Panc1 (cell line): ENCODE results near the gene SPATS2L. TPM values are rescaled to one million over a fixed set of nuclear protein-coding genes. Genes with fewer than 3 reads are reported as not detected.

ENCODE experiments used
- ATAC-seq: fragments of 200-7000 bp; cut with Tn5 transposase; 2 replicates; pipeline ENCODE4 v1.9.1; 2020; ENCODE audit warnings: mild to moderate bottlenecking, moderate library complexity
- BruUV-seq: library from RNA; stranded (reverse); fragments of 400-500 nt; replicated peaks from 2 replicates; lab custom pipeline; 2021; lab: Mats Ljungman, UMichigan
- CTCF ChIA-PET: fragments of 300-600 bp; sonication (Branson Sonifier 250); formaldehyde crosslinking; loops from one replicate; lab custom pipeline; 2022; ENCODE audit warnings: antibody characterized with exemption; lab: Charles Lee
- POLR2A ChIA-PET: fragments of 300-600 bp; sonication (Branson Sonifier 250); formaldehyde crosslinking; loops from one replicate; lab custom pipeline; 2022; ENCODE audit warnings: antibody characterized with exemption; lab: Charles Lee
- DNase-seq: peaks from one replicate; pipeline ENCODE4 v3.0.0-alpha.2; 2010; ENCODE audit warnings: low read depth, low spot score
- H3K27ac ChIP-seq: 2 replicates; pipeline ENCODE4 v1.5.1; 2011; ENCODE audit warnings: mild to moderate bottlenecking, low read length, inconsistent platforms
- H3K27me3 ChIP-seq: fragments of 200-500 bp; sonication (Bioruptor generic); 2 replicates; pipeline ENCODE4 v1.6.0; 2014; ENCODE audit warnings: low read length, inconsistent platforms; ENCODE audit not compliant: control insufficient read depth, insufficient read depth
- H3K36me3 ChIP-seq: fragments of 200-500 bp; sonication (Bioruptor generic); 2 replicates; pipeline ENCODE4 v1.5.1; 2014; ENCODE audit warnings: inconsistent platforms, mild to moderate bottlenecking, low read length, moderate library complexity; ENCODE audit not compliant: control insufficient read depth, insufficient read depth
- H3K4me1 ChIP-seq: 2 replicates; pipeline ENCODE4 v1.5.1; 2011; ENCODE audit warnings: inconsistent platforms, mild to moderate bottlenecking, low read length, moderate library complexity; ENCODE audit not compliant: control insufficient read depth, insufficient read depth
- H3K4me3 ChIP-seq, 2 experiments: 2 replicates each; pipeline ENCODE4 v1.5.1; 2011 to 2012; ENCODE audit warnings: low read depth in 2 of 2, low read length in 2 of 2, mild to moderate bottlenecking in 2 of 2, inconsistent platforms in 1 of 2, moderate library complexity in 1 of 2
- H3K9me3 ChIP-seq: fragments of 200-500 bp; sonication (Bioruptor generic); 2 replicates; pipeline ENCODE4 v1.5.1; 2014; ENCODE audit warnings: low read depth, mild to moderate bottlenecking, inconsistent platforms, low read length, moderate library complexity; ENCODE audit not compliant: control insufficient read depth, insufficient read depth
- POLR2AphosphoS5 ChIP-seq: IDR thresholded peaks from 2 replicates; pipeline ENCODE4 v1.6.1; 2012; ENCODE audit warnings: mild to moderate bottlenecking, low read depth, low read length, moderate library complexity
- SIN3A ChIP-seq: IDR thresholded peaks from 2 replicates; pipeline ENCODE4 v1.6.1; 2012; ENCODE audit warnings: low read depth, mild to moderate bottlenecking, low read length, moderate library complexity, borderline replicate concordance; ENCODE audit not compliant: insufficient read depth
- TCF7L2 ChIP-seq: IDR thresholded peaks from 2 replicates; pipeline ENCODE4 v1.6.1; 2011; ENCODE audit warnings: mild to moderate bottlenecking, low read depth, low read length, inconsistent platforms
- in situ Hi-C: cut with HindIII; loops from 2 replicates; pipeline ENCODE4 v1.10.0; 2016; ENCODE audit warnings: low sequenced_read_pairs, low pct_unique_long_range_greater_than_20kb
- intact Hi-C: fragments of 100-400 bp; cut with micrococcal nuclease; formaldehyde crosslinking; loops from one replicate; pipeline ENCODE4 v1.10.0; 2022; ENCODE audit not compliant: unreplicated experiment
- total RNA-seq: library from RNA; stranded (reverse); gene quantifications from one replicate; pipeline ENCODE4 v1.2.1, GENCODE V29; 2021; ENCODE audit not compliant: unreplicated experiment
- TF ChIP-seq, protein P1 (sequence below): fragments of 450-650 bp; IDR thresholded peaks from 2 replicates; pipeline ENCODE4 v1.5.1; 2017; ENCODE audit warnings: mild to moderate bottlenecking
- TF ChIP-seq, protein P2 (sequence below), 2 experiments: IDR thresholded peaks; 2 replicates each; pipeline ENCODE4 v1.6.1; 2011 to 2012; ENCODE audit warnings: low read depth in 2 of 2, control low read depth in 1 of 2, low read length in 1 of 2, mild to moderate bottlenecking in 1 of 2, moderate library complexity in 1 of 2; ENCODE audit not compliant: insufficient read depth in 1 of 2

The SPATS2L gene
- total RNA-seq, 1 experiment from 2014 or later: 282 TPM

DNA sequence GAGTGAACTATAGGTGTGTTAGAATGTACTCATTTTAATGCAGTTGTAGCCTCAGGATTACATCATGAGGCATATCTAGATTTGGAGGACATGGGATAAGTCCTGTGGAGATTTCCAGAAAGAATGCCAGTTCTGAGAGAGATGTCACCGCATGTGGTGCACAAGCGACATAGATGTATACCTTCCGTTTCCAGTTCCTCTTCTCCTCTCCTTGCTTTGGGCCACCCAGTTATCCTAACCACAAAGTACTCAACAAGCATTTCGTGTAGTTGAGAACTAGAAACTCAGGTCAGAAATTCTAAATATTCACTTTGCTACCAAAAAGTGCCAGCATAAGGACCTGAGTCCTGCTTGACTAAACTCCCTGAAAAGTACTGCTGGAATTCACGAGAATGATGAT is 136.9 kb downstream of the SPATS2L start:
- intact Hi-C loops: no loop called here
- TF ChIP-seq, protein P1, sequence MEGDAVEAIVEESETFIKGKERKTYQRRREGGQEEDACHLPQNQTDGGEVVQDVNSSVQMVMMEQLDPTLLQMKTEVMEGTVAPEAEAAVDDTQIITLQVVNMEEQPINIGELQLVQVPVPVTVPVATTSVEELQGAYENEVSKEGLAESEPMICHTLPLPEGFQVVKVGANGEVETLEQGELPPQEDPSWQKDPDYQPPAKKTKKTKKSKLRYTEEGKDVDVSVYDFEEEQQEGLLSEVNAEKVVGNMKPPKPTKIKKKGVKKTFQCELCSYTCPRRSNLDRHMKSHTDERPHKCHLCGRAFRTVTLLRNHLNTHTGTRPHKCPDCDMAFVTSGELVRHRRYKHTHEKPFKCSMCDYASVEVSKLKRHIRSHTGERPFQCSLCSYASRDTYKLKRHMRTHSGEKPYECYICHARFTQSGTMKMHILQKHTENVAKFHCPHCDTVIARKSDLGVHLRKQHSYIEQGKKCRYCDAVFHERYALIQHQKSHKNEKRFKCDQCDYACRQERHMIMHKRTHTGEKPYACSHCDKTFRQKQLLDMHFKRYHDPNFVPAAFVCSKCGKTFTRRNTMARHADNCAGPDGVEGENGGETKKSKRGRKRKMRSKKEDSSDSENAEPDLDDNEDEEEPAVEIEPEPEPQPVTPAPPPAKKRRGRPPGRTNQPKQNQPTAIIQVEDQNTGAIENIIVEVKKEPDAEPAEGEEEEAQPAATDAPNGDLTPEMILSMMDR: no peak
- no peak for TF ChIP-seq POLR2AphosphoS5
- no peak for TF ChIP-seq SIN3A
- TF ChIP-seq, protein P2, sequence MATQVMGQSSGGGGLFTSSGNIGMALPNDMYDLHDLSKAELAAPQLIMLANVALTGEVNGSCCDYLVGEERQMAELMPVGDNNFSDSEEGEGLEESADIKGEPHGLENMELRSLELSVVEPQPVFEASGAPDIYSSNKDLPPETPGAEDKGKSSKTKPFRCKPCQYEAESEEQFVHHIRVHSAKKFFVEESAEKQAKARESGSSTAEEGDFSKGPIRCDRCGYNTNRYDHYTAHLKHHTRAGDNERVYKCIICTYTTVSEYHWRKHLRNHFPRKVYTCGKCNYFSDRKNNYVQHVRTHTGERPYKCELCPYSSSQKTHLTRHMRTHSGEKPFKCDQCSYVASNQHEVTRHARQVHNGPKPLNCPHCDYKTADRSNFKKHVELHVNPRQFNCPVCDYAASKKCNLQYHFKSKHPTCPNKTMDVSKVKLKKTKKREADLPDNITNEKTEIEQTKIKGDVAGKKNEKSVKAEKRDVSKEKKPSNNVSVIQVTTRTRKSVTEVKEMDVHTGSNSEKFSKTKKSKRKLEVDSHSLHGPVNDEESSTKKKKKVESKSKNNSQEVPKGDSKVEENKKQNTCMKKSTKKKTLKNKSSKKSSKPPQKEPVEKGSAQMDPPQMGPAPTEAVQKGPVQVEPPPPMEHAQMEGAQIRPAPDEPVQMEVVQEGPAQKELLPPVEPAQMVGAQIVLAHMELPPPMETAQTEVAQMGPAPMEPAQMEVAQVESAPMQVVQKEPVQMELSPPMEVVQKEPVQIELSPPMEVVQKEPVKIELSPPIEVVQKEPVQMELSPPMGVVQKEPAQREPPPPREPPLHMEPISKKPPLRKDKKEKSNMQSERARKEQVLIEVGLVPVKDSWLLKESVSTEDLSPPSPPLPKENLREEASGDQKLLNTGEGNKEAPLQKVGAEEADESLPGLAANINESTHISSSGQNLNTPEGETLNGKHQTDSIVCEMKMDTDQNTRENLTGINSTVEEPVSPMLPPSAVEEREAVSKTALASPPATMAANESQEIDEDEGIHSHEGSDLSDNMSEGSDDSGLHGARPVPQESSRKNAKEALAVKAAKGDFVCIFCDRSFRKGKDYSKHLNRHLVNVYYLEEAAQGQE (IDR thresholded peaks at IDR 0.05; ENCODE audit: insufficient read depth in 1 of 2, low read depth in 2 of 2, low read length in 1 of 2): no peak
- TF ChIP-seq TCF7L2: no peak
- in situ Hi-C loops: no loop called here

DNA sequence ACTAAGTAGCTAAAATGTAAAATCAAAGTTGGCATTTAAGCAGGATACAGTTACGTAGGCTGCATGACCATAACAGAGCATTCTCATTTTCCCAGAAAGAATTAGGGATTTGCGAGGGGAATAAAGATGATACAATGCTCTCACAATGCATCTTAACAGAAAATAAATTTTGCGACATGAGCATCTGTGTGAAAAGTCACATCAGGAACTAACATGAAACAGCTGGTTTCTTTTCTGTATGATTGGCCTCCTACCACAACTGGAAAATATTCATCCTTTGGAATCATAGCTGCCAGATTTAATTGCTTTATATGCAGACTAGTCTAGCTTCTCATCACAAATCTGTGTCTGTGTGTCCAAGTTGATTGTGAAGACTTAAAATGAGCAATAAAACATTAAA is 137.4 kb downstream of the SPATS2L start:
- H3K27me3 ChIP-seq: no peaks in the 10 kb centered on the region
- peaks cover 4% of the 10 kb centered on the region; the same call in 1 of the 2 replicates for H3K4me1 ChIP-seq
- ChIA-PET POLR2A (no interaction called here), CTCF (no interaction called here)
- H3K9me3 ChIP-seq: no peaks in the 10 kb centered on the region
- ATAC-seq: no peak
- TF ChIP-seq TCF7L2 (no peak), SIN3A (no peak), POLR2AphosphoS5 (no peak)
- TF ChIP-seq, protein P1: no peak
- TF ChIP-seq, protein P2 (IDR thresholded peaks at IDR 0.05; ENCODE audit: insufficient read depth in 1 of 2, low read depth in 2 of 2, low read length in 1 of 2): no peak
- no TSS peak for BruUV-seq
- no peak for DNase-seq
- H3K4me3 ChIP-seq: no peak overlapping the region
- intact Hi-C loops (no loop called here), in situ Hi-C loops (no loop called here)
- no peak overlapping the region for H3K27ac ChIP-seq
- peaks cover 36% of the 10 kb centered on the region for H3K36me3 ChIP-seq

More for the DNA sequence above, 136.9 kb downstream of the SPATS2L start:
- Histone ChIP-seq H3K9me3 (no peaks in the 10 kb centered on the region), H3K27me3 (no peaks in the 10 kb centered on the region), H3K4me3 (no peak overlapping the region), H3K4me1 (peaks cover 10% of the 10 kb centered on the region; the same call in 1 of the 2 replicates), H3K27ac (0 out of 2 replicates have a peak overlapping the region, but pooled peaks have one; percentile 2), H3K36me3 (peaks cover 35% of the 10 kb centered on the region)
- BruUV-seq: no TSS peak
- ATAC-seq: no peak
- CTCF ChIA-PET: no interaction called here
- DNase-seq: no peak
- POLR2A ChIA-PET: no interaction called here
